ENCODE measurements around the gene C17orf113. TPM values are rescaled to one million over a fixed set of nuclear protein-coding genes. Genes with fewer than 3 reads are reported as not detected.

C17orf113 gene
- total and polyA plus RNA-seq, 2 of the 13 experiments (the other 11 are each of a cell fraction or from before 2014, with no cell fraction given): 0.87 to 1.1 TPM

- WGBS (ENCODE audit: low lambda C conversion rate): 12% methylated on average over 5 of the region's 5 CpGs
- no peak for TF ChIP-seq SP5 (CRISPR knock-in tag; IDR thresholded peaks at IDR 0.05; ENCODE audit: borderline replicate concordance, low read depth)
- no peak for TF ChIP-seq HOXA3 (CRISPR knock-in tag; IDR thresholded peaks at IDR 0.05)
- TF ChIP-seq ZNF841 (CRISPR knock-in tag; IDR thresholded peaks at IDR 0.05; ENCODE audit: borderline replicate concordance): no peak
- TF ChIP-seq ZNF878 (CRISPR knock-in tag; IDR thresholded peaks at IDR 0.05): no peak
- 0 out of 2 replicates have a peak, but pooled peaks have one; percentile 36 for TF ChIP-seq ZNF7 (CRISPR knock-in tag; IDR thresholded peaks at IDR 0.05)
- ChIA-PET CTCF (ENCODE audit: low intra/inter-chr PET ratio, low total read pairs) (no interaction called here), POLR2A (interaction anchor here (1.1 kb wide), 1 partner anchor 21 kb away, joined by 3 read pairs; the partner anchor contains the start of gene DNAJC7)
- ATAC-seq: peak; percentile 26
- H4K20me1 ChIP-seq (ENCODE audit: insufficient read depth, low read length): no peaks in the 10 kb centered on the region
- H3K27me3 ChIP-seq (ENCODE audit: control insufficient read depth in 1 of 2, insufficient read depth in 2 of 2, low read length in 2 of 2): 0 out of 5 replicates have a peak, but pooled peaks cover 0 to 4% of the 10 kb centered on the region in 2 experiments
- in situ Hi-C loops (cut with HindIII; ENCODE audit: extremely low pct_ligation_motif_present, low pct_unique_long_range_greater_than_20kb): no loop called here
- H3K9ac ChIP-seq (ENCODE audit: insufficient read depth, low read depth, low read length): no peak overlapping the region
- no TSS peak for BruUV-seq (replicated peaks)
- no peak overlapping the region for H3K4me3 ChIP-seq (replicated peaks in 1 of 3; ENCODE audit: insufficient read depth in 1 of 3, low read depth in 2 of 3, low read length in 3 of 3)
- FAIRE-seq: no peak
- H3K4me1 ChIP-seq (ENCODE audit: insufficient read depth, low read length): peaks cover 11% of the 10 kb centered on the region; the same call in 1 of the 2 replicates
- H3K9me3 ChIP-seq (ENCODE audit: low read length): no peaks in the 10 kb centered on the region
- intact Hi-C loops (cut with micrococcal nuclease; ENCODE audit: unreplicated experiment): no loop called here
- no peak overlapping the region for H3K4me2 ChIP-seq (ENCODE audit: low read depth, low read length)
- H3K79me2 ChIP-seq (ENCODE audit: insufficient read depth, low read length): no peaks in the 10 kb centered on the region
- no peak overlapping the region for H3K27ac ChIP-seq (ENCODE audit: extremely low read length, insufficient read depth, low read length)
- no peak for DNase-seq (ENCODE audit: low spot score)
- H2AFZ ChIP-seq (ENCODE audit: low read length): no peak overlapping the region
- no peaks in the 10 kb centered on the region for H3K36me3 ChIP-seq (replicated peaks in 1 of 2; ENCODE audit: control insufficient read depth in 1 of 2, insufficient read depth in 2 of 2, low read length in 2 of 2)
These were observed 12.0 kb downstream of the C17orf113 start for GRCh38 chr17:42038221-42038973.

GRCh38 chr17:42034059-42034458 is 16.3 kb downstream of the C17orf113 start:
- Histone ChIP-seq H2AFZ (ENCODE audit: low read length) (no peak overlapping the region), H3K4me2 (ENCODE audit: low read depth, low read length) (no peak overlapping the region), H3K4me3 (replicated peaks in 1 of 3; ENCODE audit: insufficient read depth in 1 of 3, low read depth in 2 of 3, low read length in 3 of 3) (no peak overlapping the region), H3K79me2 (ENCODE audit: insufficient read depth, low read length) (no peaks in the 10 kb centered on the region), H3K9ac (ENCODE audit: insufficient read depth, low read depth, low read length) (no peak overlapping the region), H3K27ac (ENCODE audit: extremely low read length, insufficient read depth, low read length) (no peak overlapping the region), H3K36me3 (replicated peaks in 1 of 2; ENCODE audit: control insufficient read depth in 1 of 2, insufficient read depth in 2 of 2, low read length in 2 of 2) (no peaks in the 10 kb centered on the region), H3K4me1 (ENCODE audit: insufficient read depth, low read length) (peaks cover 29% of the 10 kb centered on the region), H3K27me3 (ENCODE audit: control insufficient read depth in 1 of 2, insufficient read depth in 2 of 2, low read length in 2 of 2) (0 out of 5 replicates have a peak, but pooled peaks cover 0 to 4% of the 10 kb centered on the region in 2 experiments), H4K20me1 (ENCODE audit: insufficient read depth, low read length) (no peaks in the 10 kb centered on the region), H3K9me3 (ENCODE audit: low read length) (no peaks in the 10 kb centered on the region)
- ATAC-seq (no peak), DNase-seq (ENCODE audit: low spot score) (no peak), FAIRE-seq (no peak)
- intact Hi-C loops (cut with micrococcal nuclease; ENCODE audit: unreplicated experiment) (no loop called here), in situ Hi-C loops (cut with HindIII; ENCODE audit: extremely low pct_ligation_motif_present, low pct_unique_long_range_greater_than_20kb) (no loop called here)
- 28% methylated on average over 6 of the region's 6 CpGs for WGBS (ENCODE audit: low lambda C conversion rate)
- no TSS peak for BruUV-seq (replicated peaks)
- ChIA-PET CTCF (ENCODE audit: low intra/inter-chr PET ratio, low total read pairs) (no interaction called here), POLR2A (interaction anchor here (1.9 kb wide), 1 partner anchor 68 kb away, joined by 5 read pairs; the partner anchor contains the start of gene CNP)
- TF ChIP-seq HOMEZ (CRISPR knock-in tag; IDR thresholded peaks at IDR 0.05; ENCODE audit: low read depth) (no peak), ZC3H13 (CRISPR knock-in tag; IDR thresholded peaks at IDR 0.05) (no peak), MEIS2 (CRISPR knock-in tag; IDR thresholded peaks at IDR 0.05) (no peak), SRSF1 (optimal IDR thresholded peaks at IDR 0.05; ENCODE audit: low read depth, low read length) (no peak), ZNF121 (CRISPR knock-in tag; IDR thresholded peaks at IDR 0.05) (no peak), HOXD1 (CRISPR knock-in tag; IDR thresholded peaks at IDR 0.05) (no peak), NAIF1 (CRISPR knock-in tag; IDR thresholded peaks at IDR 0.05; ENCODE audit: borderline replicate concordance) (no peak), ZBTB39 (CRISPR knock-in tag; IDR thresholded peaks at IDR 0.05) (no peak)

Measured in HepG2 (cell line).